Measurements from ENCODE around the gene SKIC8.

DNA sequence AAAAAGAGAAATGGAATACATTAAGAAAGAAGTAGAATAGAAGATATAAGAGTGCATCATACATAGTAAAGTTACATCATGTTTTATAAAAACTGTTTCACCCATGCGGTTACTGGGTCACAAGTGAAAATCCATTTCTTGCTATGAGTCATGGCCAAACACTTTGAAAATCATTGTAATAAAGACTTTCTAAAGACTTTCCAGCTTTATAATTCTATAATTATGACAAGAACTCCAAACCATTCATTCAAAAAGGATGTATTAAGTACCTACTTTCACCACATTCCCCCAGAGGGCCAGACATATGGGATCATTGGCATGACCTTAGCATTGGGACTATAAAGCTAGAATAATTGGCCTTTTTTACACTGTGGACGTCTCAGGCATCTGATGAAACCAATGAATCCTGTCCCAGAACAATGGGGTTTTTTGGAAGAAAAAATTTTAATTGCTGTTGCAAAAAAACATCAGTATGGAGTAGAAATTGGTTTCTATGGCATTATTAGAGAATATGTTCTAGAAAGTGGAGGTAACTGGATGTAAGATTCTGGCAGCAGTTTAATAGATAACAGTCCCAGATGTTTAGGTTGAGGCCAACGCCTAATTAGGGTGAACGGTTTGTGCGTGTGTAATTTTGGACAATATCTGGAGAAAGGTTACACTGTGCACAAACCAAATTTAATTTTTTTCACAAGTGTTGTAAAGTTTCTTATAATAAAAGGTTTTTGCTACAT lies 3.3 kb upstream of the SKIC8 start:
- TF ChIP-seq POLR2A (IDR thresholded peaks at IDR 0.05) (no peak), POLR2AphosphoS5 (IDR thresholded peaks at IDR 0.05) (no peak)
- TF ChIP-seq, protein P1, sequence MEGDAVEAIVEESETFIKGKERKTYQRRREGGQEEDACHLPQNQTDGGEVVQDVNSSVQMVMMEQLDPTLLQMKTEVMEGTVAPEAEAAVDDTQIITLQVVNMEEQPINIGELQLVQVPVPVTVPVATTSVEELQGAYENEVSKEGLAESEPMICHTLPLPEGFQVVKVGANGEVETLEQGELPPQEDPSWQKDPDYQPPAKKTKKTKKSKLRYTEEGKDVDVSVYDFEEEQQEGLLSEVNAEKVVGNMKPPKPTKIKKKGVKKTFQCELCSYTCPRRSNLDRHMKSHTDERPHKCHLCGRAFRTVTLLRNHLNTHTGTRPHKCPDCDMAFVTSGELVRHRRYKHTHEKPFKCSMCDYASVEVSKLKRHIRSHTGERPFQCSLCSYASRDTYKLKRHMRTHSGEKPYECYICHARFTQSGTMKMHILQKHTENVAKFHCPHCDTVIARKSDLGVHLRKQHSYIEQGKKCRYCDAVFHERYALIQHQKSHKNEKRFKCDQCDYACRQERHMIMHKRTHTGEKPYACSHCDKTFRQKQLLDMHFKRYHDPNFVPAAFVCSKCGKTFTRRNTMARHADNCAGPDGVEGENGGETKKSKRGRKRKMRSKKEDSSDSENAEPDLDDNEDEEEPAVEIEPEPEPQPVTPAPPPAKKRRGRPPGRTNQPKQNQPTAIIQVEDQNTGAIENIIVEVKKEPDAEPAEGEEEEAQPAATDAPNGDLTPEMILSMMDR (IDR thresholded peaks at IDR 0.05): no peak
